H1 (cell line): Measurements from ENCODE around the gene AP1M2. TPM values are rescaled to one million over a fixed set of nuclear protein-coding genes. Genes with fewer than 3 reads are reported as not detected.

Experiments used
- CTCF ChIA-PET: fragments of 300-600 bp; sonication (Branson Sonifier 250); formaldehyde crosslinking; loops from one replicate; lab custom pipeline; 2021; ENCODE audit not compliant: partially characterized antibody; lab: Charles Lee
- POLR2A ChIA-PET: fragments of 300-600 bp; sonication (Branson Sonifier 250); formaldehyde crosslinking; loops from one replicate; lab custom pipeline; 2021; ENCODE audit warnings: inconsistent platforms; ENCODE audit not compliant: partially characterized antibody; lab: Charles Lee
- DNase-seq, 2 experiments: peaks; one replicate each; pipeline versions ENCODE4 v3.0.0 to v3.0.0-alpha.2; 2010 to 2022; ENCODE audit warnings: low spot score in 2 of 2, low read depth in 1 of 2, mixed read lengths in 1 of 2
- FAIRE-seq: peaks from 2 replicates; lab custom pipeline; 2011; peaks lifted over from hg19 to GRCh38; lab: Jason Lieb, UNC
- H2AFZ ChIP-seq: 2 replicates; pipeline ENCODE4 v1.8.1; 2012; ENCODE audit warnings: low read length, inconsistent platforms
- H2AK5ac ChIP-seq: 2 replicates; pipeline ENCODE4 v1.6.1; 2013; ENCODE audit warnings: low read depth, low read length
- H2BK120ac ChIP-seq: replicated peaks from 2 replicates; pipeline ENCODE3; 2013; ENCODE audit warnings: low read depth, low read length, inconsistent platforms
- H2BK12ac ChIP-seq: 2 replicates; pipeline ENCODE4 v1.6.1; 2013; ENCODE audit warnings: low read depth, low read length
- H2BK15ac ChIP-seq: 2 replicates; pipeline ENCODE4 v1.6.1; 2013; ENCODE audit warnings: low read length
- H2BK20ac ChIP-seq: 2 replicates; pipeline ENCODE4 v1.6.1; 2013; ENCODE audit warnings: low read length
- H2BK5ac ChIP-seq: 2 replicates; pipeline ENCODE4 v1.6.1; 2013; ENCODE audit warnings: low read depth, low read length
- H3K14ac ChIP-seq: 2 replicates; pipeline ENCODE4 v1.6.1; 2013; ENCODE audit warnings: inconsistent platforms; ENCODE audit not compliant: insufficient read length
- H3K18ac ChIP-seq: 2 replicates; pipeline ENCODE4 v1.6.1; 2013; ENCODE audit warnings: low read length; ENCODE audit errors: extremely low read depth
- H3K23ac ChIP-seq: 2 replicates; pipeline ENCODE4 v1.6.1; 2013; ENCODE audit warnings: inconsistent platforms; ENCODE audit not compliant: insufficient read length
- H3K23me2 ChIP-seq: 2 replicates; pipeline ENCODE4 v1.6.1; 2013; ENCODE audit warnings: low read depth, low read length
- H3K27ac ChIP-seq: 2 replicates; pipeline ENCODE4 v1.6.1; 2011; ENCODE audit warnings: low read depth, low read length, inconsistent platforms
- H3K27me3 ChIP-seq, 4 experiments: replicated peaks in 1 of 4; 1 replicate in 1 of 4; 2 replicates in 3 of 4; pipeline versions ENCODE4 v1.6.1 to v1.8.1; 2011 to 2013; ENCODE audit warnings: low read length in 3 of 4, mild to moderate bottlenecking in 3 of 4, inconsistent platforms in 2 of 4, mixed read lengths in 2 of 4, moderate library complexity in 1 of 4; ENCODE audit not compliant: control insufficient read depth in 3 of 4, insufficient read depth in 3 of 4; ENCODE audit errors: extremely low read depth in 1 of 4
- H3K36me3 ChIP-seq, 4 experiments: 2 replicates each; pipeline versions ENCODE4 v1.6.1 to v1.8.1; 2011 to 2013; ENCODE audit warnings: mild to moderate bottlenecking in 4 of 4, low read length in 3 of 4, moderate library complexity in 2 of 4, control low read depth in 1 of 4, inconsistent platforms in 1 of 4; ENCODE audit not compliant: insufficient read depth in 4 of 4, control insufficient read depth in 2 of 4
- H3K4ac ChIP-seq: replicated peaks from 2 replicates; pipeline ENCODE3; 2013; ENCODE audit warnings: low read length, low read depth, mixed read lengths, inconsistent platforms; ENCODE audit not compliant: insufficient read length
- H3K4me1 ChIP-seq, 4 experiments: replicated peaks in 1 of 4; 1 replicate in 1 of 4; 2 replicates in 3 of 4; pipeline versions ENCODE4 v1.6.1 to v1.8.1; 2011 to 2013; ENCODE audit warnings: low read length in 3 of 4, inconsistent platforms in 2 of 4, mixed read lengths in 1 of 4; ENCODE audit not compliant: insufficient read depth in 4 of 4, control insufficient read depth in 3 of 4
- H3K4me2 ChIP-seq, 2 experiments: 2 replicates each; pipeline versions ENCODE4 v1.6.1 to v1.8.1; 2011 to 2013; ENCODE audit warnings: low read depth in 2 of 2, low read length in 2 of 2, control low read depth in 1 of 2, inconsistent platforms in 1 of 2, mild to moderate bottlenecking in 1 of 2; ENCODE audit not compliant: insufficient read depth in 1 of 2
- H3K4me3 ChIP-seq, 4 experiments: fragments of 200-600, 300-600 bp in 1 of 4; sonication (generic), shearing (Covaris generic), sonication (Bioruptor Twin) in 1 of 4; 2 replicates each; pipeline versions ENCODE4 v1.5.1 to v1.8.1; 2011 to 2016; ENCODE audit warnings: low read length in 4 of 4, low read depth in 3 of 4, control low read depth in 2 of 4, inconsistent platforms in 2 of 4, mild to moderate bottlenecking in 2 of 4, mixed read lengths in 1 of 4, moderate library complexity in 1 of 4; ENCODE audit not compliant: insufficient read depth in 2 of 4; ENCODE audit errors: extremely low read depth in 1 of 4
- H3K56ac ChIP-seq: replicated peaks from 2 replicates; pipeline ENCODE3; 2013; ENCODE audit warnings: low read depth, mild to moderate bottlenecking, mixed read lengths, low read length, inconsistent platforms; ENCODE audit not compliant: insufficient read length
- H3K79me1 ChIP-seq: 2 replicates; pipeline ENCODE4 v1.6.1; 2013; ENCODE audit warnings: low read depth, low read length, control low read depth
- H3K79me2 ChIP-seq, 2 experiments: 2 replicates each; pipeline versions ENCODE4 v1.6.1 to v1.8.1; 2012 to 2013; ENCODE audit warnings: low read length in 2 of 2, mild to moderate bottlenecking in 2 of 2, inconsistent platforms in 1 of 2; ENCODE audit not compliant: insufficient read depth in 2 of 2, control insufficient read depth in 1 of 2
- H3K9ac ChIP-seq, 4 experiments: replicated peaks in 1 of 4; 1 replicate in 1 of 4; 2 replicates in 3 of 4; pipeline versions ENCODE4 v1.6.1 to v1.8.1; 2011 to 2013; ENCODE audit warnings: low read depth in 3 of 4, low read length in 3 of 4, control low read depth in 2 of 4, mild to moderate bottlenecking in 2 of 4, moderate library complexity in 2 of 4, inconsistent platforms in 1 of 4; ENCODE audit errors: extremely low read depth in 1 of 4
- H3K9me3 ChIP-seq, 2 experiments: 2 replicates each; pipeline versions ENCODE4 v1.6.1 to v1.8.1; 2012 to 2013; ENCODE audit warnings: mild to moderate bottlenecking in 2 of 2, moderate library complexity in 2 of 2, control low read depth in 1 of 2, inconsistent platforms in 1 of 2, low read depth in 1 of 2, low read length in 1 of 2, mixed read lengths in 1 of 2; ENCODE audit not compliant: insufficient read depth in 2 of 2
- H4K20me1 ChIP-seq, 2 experiments: replicated peaks in 1 of 2; 2 replicates each; pipeline versions ENCODE3 to v1.8.1; 2011 to 2013; ENCODE audit warnings: inconsistent platforms in 2 of 2, low read length in 2 of 2, mild to moderate bottlenecking in 1 of 2; ENCODE audit not compliant: insufficient read depth in 2 of 2, control insufficient read depth in 1 of 2
- H4K5ac ChIP-seq: 2 replicates; pipeline ENCODE4 v1.6.1; 2013; ENCODE audit warnings: low read length, low read depth, mixed read lengths, inconsistent platforms; ENCODE audit not compliant: insufficient read length
- H4K8ac ChIP-seq: 2 replicates; pipeline ENCODE4 v1.8.0; 2013; ENCODE audit warnings: mild to moderate bottlenecking, moderate library complexity, low read length, inconsistent platforms; ENCODE audit not compliant: insufficient read depth; ENCODE audit errors: extremely low read depth
- H4K91ac ChIP-seq: replicated peaks from 2 replicates; pipeline ENCODE3; 2013; ENCODE audit warnings: low read length, mixed read lengths, inconsistent platforms; ENCODE audit not compliant: insufficient read length
- BRCA1 ChIP-seq: IDR thresholded peaks from 2 replicates; pipeline ENCODE4 v1.6.1; 2012; ENCODE audit warnings: low read depth, low read length, improper control_type of control experiment
- CTBP2 ChIP-seq: IDR thresholded peaks from 2 replicates; pipeline ENCODE4 v1.7.0; 2011; ENCODE audit warnings: borderline replicate concordance, mild to moderate bottlenecking, moderate library complexity, mixed read lengths, low read length; ENCODE audit not compliant: insufficient read depth, insufficient read length
- GTF2F1 ChIP-seq: IDR thresholded peaks from 2 replicates; pipeline ENCODE4 v1.6.1; 2012; ENCODE audit warnings: low read depth, low read length, improper control_type of control experiment, borderline replicate concordance
- POU5F1 ChIP-seq: IDR thresholded peaks from 2 replicates; pipeline ENCODE4 v1.6.1; 2011; ENCODE audit warnings: low read depth, mild to moderate bottlenecking, low read length, moderate library complexity
- RNF2 ChIP-seq: fragments of 200-900, 300-1000 bp; sonication (generic); IDR thresholded peaks from 2 replicates; pipeline ENCODE4 v1.7.1; 2016; ENCODE audit warnings: borderline replicate concordance, low read depth, mild to moderate bottlenecking, antibody characterized with exemption, low read length; ENCODE audit not compliant: poor library complexity, severe bottlenecking; ENCODE audit errors: missing control alignments
- SP2 ChIP-seq: IDR thresholded peaks from 2 replicates; pipeline ENCODE4 v1.6.1; 2012; ENCODE audit warnings: mild to moderate bottlenecking, low read length, inconsistent platforms
- TBP ChIP-seq: IDR thresholded peaks from 2 replicates; pipeline ENCODE4 v1.6.1; 2011; ENCODE audit warnings: low read depth, low read length, improper control_type of control experiment
- USF2 ChIP-seq: IDR thresholded peaks from 2 replicates; pipeline ENCODE4 v1.6.1; 2011; ENCODE audit warnings: low read length, improper control_type of control experiment
- ZNF274 ChIP-seq: IDR thresholded peaks from 2 replicates; pipeline ENCODE4 v1.7.0; 2012; ENCODE audit warnings: low read length, borderline replicate concordance; ENCODE audit errors: extremely low read depth
- WGBS, 2 experiments: shearing (Covaris generic) in 1 of 2; methylation state at CpG; one replicate each; pipeline versions ENCODE4 v1.1.6 to v1.1.7; 2013 to 2015; ENCODE audit warnings: low lambda C conversion rate in 2 of 2, mixed read lengths in 2 of 2, inconsistent platforms in 1 of 2, low coverage in 1 of 2, missing lambda C conversion rate in 1 of 2; ENCODE audit not compliant: insufficient replicate concordance in 2 of 2, insufficient coverage in 1 of 2, insufficient read length in 1 of 2; ENCODE audit errors: extremely low coverage in 1 of 2, missing lambda C conversion rate in 1 of 2; 5-methylcytosine and 5-hydroxymethylcytosine counted together
- polyA plus RNA-seq, 7 experiments: library from polyadenylated mRNA; depleted of rRNA in 3 of 7; stranded (reverse) in 5 of 7; unstranded in 2 of 7; fragments of >200 nt in 5 of 7; fragments of 200-250 nt in 2 of 7; gene quantifications; 1 replicate in 5 of 7; 2 replicates in 1 of 7; 4 replicates in 1 of 7; pipeline versions ENCODE4 v1.2.1 to v1.2.3, GENCODE V29; 2011 to 2013; ENCODE audit warnings: missing spikeins in 2 of 7, mixed read lengths in 2 of 7
- total RNA-seq: library from RNA; stranded (reverse); fragmentation: NEBNext Ultra II Directional; extraction: Animal tissue kit (Norgen Biotek cat#: 25700); gene quantifications from 2 replicates; pipeline ENCODE4 v1.2.1, GENCODE V29; 2021
- TF ChIP-seq, protein P1 (sequence below): IDR thresholded peaks from 2 replicates; pipeline ENCODE4 v1.6.1; 2011; ENCODE audit warnings: low read depth, mild to moderate bottlenecking, low read length; ENCODE audit not compliant: insufficient read depth

Gene AP1M2
- total and polyA plus RNA-seq, 2 of the 8 experiments (the other 6 are each of a cell fraction or from before 2014, with no cell fraction given), result 140 to 161 TPM

- H2AK5ac ChIP-seq, result no peak overlapping the region
- WGBS, 2 experiments, result 84% methylated on average over 10 of the region's 10 CpGs; no CpG with 5 or more reads in 1 of the 2 experiments
- no peak overlapping the region for H3K23ac ChIP-seq
- no peak overlapping the region for H2BK15ac ChIP-seq
- no peak overlapping the region for H3K56ac ChIP-seq
- DNase-seq (no peak), FAIRE-seq (no peak)
- no peak overlapping the region for H3K4ac ChIP-seq
- H4K20me1 ChIP-seq, result no peaks in the 10 kb centered on the region
- H2BK20ac ChIP-seq, result no peak overlapping the region
- no peak overlapping the region for H2BK120ac ChIP-seq
- no peak overlapping the region for H3K4me2 ChIP-seq
- H3K9ac ChIP-seq, result no peak overlapping the region
- H3K27me3 ChIP-seq, result no peaks in the 10 kb centered on the region
- no peak overlapping the region for H3K27ac ChIP-seq
- no peak overlapping the region for H3K18ac ChIP-seq
- H3K14ac ChIP-seq, result no peak overlapping the region
- H4K91ac ChIP-seq, result no peak overlapping the region
- no peaks in the 10 kb centered on the region for H3K23me2 ChIP-seq
- no peak overlapping the region for H3K4me3 ChIP-seq
- no peaks in the 10 kb centered on the region for H3K4me1 ChIP-seq
- H2BK5ac ChIP-seq, result no peak overlapping the region
- no peaks in the 10 kb centered on the region for H3K79me2 ChIP-seq
- CTCF ChIA-PET, result interaction anchor here (0.7 to 8.3 kb wide), 7 partner anchors 8 to 128 kb away, joined by 3 to 55 read pairs (median 9); partner anchors contain the start of gene S1PR5
- H3K79me1 ChIP-seq, result no peaks in the 10 kb centered on the region
- H2AFZ ChIP-seq, result no peak overlapping the region
- H4K8ac ChIP-seq, result no peak overlapping the region
- H3K36me3 ChIP-seq, result no peaks in the 10 kb centered on the region
- no peak overlapping the region for H4K5ac ChIP-seq
- H2BK12ac ChIP-seq, result no peak overlapping the region
- POLR2A ChIA-PET, result interaction anchor here (1.5 to 1.7 kb wide), 2 partner anchors 10 to 22 kb away, joined by 3 to 4 read pairs; no protein-coding TSS in a partner anchor
- H3K9me3 ChIP-seq, result no peaks in the 10 kb centered on the region
- TF ChIP-seq TBP (no peak), CTBP2 (no peak), POU5F1 (no peak), RNF2 (no peak), SP2 (no peak), GTF2F1 (no peak), USF2 (no peak), ZNF274 (no peak), BRCA1 (no peak)
- TF ChIP-seq, protein P1, sequence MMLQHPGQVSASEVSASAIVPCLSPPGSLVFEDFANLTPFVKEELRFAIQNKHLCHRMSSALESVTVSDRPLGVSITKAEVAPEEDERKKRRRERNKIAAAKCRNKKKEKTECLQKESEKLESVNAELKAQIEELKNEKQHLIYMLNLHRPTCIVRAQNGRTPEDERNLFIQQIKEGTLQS, result no peak
Measured at GRCh38 chr19:10533646-10534386, 53.3 kb downstream of the AP1M2 start.
